ENCODE data around the gene MYO1G.
"Not testable (repeated sequence)": the region's sequence is repeated elsewhere in the genome, so short reads cannot be mapped to it uniquely, and the experiment has no call there.

MYO1G gene

DNA sequence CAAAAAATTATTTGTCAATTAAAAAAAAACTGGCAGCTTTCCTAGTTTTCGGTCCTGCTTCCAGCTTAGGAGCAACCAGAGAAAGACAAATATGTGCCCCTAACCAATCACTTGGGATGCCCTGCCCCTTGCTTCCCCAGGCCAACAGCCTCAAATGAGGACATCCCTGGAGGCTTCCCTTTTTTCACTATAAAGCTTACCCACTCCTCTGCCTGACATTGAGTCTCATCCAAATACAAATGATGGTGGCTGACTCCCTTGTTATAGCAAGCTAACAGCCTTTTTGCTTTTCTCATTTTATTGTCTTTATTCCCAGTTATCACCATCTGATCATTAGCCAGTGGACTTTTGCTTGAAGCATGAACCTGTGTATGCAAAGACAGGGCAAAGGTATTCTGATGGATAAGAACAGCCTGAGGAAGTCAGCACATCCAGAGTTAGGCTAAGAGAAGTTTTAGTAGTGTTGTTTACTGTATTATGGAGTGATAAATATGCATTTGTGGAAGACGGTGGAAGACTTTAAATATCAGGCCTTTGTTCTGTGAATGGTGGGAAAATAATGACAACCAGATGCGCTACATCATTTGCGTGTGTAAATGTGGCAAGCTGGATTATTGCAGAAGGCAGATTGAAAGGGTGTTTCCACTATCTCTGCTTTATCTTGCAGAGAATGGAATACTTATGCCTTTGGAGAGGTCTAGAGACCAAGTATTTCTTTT, 19.5 kb upstream of the MYO1G start:
- no peak for DNase-seq

DNA sequence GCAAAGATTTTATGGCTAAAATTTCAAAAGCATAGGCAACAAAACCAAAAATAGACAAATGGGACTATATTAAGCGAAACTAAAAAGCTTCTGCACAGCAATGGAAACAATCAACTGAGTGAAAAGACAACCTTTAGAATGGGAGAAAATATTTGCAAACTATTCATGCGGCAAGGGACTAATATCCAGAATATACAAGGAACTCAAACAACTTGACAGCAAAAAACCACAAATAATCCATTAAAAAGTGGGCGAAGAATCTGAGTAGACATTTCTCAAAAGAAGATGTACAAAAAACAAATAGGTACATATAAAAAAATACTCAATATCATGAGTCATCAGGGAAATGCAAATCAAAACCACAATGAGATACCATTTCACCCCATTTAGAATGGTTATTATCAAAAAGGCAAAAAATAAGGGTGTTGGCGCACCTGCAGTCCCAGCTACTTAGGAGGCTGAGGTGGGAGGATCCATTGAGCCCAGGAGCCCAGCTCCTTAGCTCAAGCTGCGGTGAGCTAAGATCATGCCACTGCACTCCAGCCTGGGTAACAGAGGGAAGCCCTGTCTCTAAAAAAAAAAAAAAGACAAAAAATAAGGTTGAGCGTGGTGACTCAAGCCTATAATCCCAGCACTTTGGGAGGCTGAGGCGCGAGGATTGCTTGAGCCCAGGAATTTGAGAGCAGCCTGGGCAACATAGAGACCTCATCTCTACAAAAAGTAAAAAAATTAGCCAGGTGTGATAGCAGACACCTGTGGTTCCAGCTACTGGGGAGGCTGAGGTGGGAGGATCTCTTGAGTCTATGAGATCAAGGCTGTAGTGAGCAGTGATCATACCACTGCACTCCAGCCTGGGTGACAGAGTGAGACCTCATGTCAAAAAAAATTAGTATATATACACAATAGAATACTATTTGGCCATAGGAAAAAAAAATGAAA, 17.0 kb upstream of the MYO1G start:
- no peak for DNase-seq

DNA sequence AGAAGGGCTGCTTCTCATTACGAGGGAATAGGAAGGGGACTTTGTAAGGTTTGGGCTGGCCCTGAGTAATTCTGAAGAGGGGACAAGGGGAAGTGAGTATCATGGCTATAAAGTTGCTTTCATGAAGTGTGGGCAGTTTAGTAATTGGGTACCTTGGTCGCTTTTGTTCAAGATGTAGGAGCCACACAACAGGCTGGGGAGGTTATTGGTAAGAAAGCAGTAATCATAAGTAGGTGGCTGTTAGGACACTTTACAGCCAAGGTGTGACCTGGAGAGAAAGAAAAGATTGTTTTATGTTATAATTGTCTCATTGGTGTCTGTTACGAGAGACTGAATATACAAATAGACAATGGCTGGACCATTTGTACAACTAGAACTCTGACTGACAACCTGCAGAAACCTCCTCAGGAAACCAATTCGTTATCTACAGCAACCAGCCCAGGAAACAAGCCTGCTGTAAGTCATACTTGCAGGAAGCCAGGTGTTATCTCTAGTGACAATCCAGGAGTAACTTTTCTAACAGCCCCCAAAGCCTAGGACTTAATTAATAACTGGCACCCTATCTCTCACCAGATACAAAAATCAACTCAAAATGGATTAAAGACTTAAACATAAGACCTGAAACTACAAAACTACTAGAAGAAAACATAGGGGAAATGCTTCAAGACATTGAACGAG, 16.2 kb upstream of the MYO1G start:
- no peak for DNase-seq

DNA sequence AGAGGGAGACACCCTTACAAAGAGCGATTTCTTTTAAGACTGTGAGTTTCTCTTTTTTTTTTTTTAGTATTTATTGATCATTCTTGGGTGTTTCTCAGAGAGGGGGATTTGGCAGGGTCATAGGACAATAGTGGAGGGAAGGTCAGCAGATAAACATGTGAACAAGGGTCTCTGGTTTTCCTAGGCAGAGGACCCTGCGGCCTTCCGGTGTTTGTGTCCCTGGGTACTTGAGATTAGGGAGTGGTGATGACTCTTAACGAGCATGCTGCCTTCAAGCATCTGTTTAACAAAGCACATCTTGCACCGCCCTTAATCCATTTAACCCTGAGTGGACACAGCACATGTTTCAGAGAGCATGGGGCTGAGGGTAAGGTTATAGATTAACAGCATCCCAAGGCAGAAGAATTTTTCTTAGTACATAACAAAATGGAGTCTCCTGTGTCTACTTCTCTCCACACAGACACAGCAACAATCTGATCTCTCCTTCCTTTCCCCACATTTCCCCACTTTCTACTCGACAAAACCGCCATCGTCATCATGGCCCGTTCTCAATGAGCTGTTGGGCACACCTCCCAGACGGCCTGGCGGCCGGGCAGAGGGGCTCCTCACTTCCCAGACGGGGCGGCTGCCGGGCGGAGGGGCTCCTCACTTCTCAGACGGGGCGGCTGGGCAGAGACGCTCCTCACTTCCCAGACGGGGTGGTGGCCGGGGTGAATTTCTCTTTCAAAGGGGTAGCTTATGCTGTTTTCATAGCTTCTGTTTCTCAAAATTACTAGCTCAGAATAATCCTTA, 13.4 kb upstream of the MYO1G start:
- DNase-seq, result not testable (repeated sequence)

DNA sequence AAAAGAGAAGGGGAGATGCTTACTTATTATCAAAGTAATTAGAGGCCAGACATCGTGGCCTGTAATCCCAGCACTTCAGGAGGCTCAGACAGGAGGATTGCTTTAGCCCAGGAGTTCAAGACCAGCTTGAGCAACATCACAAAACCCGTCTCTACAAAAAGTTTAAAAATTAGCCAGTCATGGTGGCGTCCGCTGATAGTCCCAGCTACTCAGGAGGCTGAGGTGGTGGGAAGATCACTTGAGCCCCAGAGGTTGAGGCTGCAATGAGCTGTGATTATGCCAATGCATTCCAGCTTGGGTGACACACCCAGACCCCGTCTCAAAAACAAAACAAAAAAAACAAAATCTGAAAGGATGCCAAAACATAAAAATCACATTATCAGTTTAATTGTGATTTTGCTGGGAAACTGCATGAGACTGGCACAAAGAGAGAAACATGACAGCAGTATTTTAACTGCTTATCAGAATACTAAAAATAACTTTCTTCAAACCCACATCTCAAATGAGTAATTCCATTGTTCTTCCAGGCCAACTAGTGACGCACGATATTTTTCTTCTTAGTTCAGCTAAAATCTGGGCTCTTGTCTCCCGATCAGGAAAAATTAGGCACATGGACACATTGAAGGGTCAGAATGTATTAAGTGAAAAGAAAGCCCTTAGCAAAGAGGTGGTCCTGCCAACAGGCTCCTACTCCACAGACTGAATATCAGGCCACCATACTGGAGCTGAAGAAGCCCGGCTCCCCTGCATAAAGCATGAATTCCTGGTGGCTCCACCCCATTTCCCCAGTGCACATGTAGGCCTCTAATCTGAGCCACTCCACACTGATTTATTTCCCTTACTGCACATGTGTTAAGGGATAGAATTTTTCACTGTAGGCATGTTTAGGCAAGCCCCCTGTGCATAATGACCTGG, 11.6 kb upstream of the MYO1G start:
- no peak for DNase-seq

DNA sequence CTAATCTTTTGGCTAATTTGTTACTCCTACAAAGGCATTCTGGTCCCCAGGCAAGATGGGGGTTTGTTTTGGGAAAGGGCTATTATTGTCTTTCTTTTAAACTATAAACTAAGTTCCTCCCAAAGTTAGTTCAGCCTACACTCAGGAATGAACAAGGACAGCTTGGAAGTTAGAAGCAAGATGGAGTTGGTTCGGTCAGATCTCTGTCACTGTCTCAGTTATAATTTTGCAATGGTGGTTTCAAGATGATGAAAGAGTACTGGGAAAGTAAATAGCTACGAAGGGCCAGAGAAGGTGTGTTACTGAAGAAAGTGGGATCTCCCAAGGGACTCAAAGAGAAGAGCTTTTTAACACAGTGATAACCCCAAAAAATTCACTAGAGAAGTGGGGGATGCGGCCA, 10.3 kb upstream of the MYO1G start:
- DNase-seq, result no peak

DNA sequence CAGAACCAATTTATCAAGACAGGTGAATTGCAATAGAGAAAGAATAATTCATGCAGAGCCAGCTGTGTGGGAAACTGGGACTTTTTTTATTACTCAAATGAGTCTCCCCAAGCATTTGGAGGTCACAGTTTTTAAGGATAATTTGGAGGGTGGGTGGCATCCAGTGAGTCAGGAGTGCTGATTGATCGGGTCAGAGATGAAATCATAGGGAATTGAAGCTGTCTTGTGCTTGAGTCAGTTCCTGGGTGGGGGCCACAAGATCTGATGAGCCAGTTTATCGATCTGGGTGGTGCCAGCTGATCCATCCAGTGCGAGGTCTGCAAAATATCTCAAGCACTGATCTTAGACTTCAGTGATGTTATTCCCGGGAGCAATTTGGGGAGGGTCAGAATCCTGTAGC, 9.9 kb upstream of the MYO1G start:
- no peak for DNase-seq

DNA sequence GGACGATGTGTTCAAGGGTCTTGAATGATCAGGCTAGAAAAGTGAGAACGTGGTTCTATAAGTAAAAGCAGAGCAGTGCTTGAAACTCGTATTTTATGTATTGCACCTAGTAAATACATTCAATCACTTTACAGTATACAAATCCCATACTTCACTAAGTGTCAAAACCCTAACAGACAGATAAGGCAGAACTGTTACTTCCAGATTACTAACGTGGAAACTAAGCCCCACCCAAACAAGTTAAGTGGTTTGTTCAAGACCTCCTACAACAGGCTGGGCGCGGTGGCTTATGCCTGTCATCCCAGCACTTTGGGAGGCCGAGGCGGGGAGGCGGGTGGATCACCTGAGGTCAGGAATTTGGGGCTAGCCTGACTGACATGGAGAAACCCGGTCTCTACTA, 9.2 kb upstream of the MYO1G start:
- no peak for DNase-seq

DNA sequence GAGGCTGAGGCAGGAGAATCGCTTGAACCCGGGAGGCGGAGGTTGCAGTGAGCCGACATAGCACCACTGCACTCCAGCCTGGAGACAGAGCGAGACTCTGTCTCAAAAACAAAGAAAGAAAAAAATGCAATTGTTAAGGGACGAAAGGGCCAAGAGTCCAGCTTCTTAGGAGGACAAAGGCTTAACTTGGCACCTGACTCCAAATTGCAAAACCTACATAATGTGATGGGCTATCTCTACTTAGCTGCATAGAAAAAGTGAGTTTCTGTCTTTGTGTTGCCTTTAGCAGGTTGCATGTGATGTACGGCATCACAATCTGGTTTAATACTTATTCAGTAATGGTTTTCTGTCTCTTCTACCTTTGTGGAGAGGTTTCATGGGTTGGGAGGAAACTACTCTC, 8.6 kb upstream of the MYO1G start:
- no peak for DNase-seq

DNA sequence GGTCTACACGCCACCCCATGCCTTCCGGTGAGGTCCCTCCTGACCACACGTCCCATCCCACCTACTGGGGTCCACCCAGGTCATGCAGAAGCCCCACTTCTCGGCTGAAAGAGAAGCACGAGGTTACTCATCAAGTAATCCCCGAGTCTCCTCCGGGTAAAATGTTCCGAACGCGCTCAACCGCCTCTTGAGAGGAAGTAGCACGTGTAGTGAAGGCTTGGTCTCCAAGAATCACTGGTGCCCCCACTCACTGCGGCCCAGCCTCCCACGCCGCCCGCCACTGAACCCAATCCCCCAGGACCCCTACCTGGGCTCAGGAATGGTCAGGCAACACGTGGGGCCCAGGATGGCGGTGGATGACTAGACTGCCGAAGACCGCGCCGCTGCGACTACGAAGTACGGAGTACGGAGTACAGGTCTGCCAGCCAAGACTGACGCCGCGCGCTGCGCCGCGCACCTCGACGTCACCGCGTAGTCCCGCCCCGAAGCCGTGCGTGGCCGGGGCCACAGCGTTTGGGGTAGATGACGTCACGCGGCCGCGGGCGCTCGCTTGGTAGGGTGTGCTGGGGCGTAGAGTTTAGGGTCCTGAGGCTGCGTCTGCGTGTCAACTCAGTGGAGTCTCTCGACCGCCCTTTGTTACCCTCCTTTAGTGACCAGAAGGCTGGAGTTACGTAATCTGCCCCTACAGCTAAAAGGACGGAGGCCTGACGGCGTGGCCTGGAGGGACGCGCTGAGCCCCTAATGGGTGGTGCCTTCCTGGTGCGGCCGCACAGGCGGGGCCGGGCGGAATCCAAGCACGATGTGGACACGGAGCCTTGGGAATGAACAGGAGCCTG, 7.6 kb upstream of the MYO1G start:
- peak; percentile 77 for DNase-seq

DNA sequence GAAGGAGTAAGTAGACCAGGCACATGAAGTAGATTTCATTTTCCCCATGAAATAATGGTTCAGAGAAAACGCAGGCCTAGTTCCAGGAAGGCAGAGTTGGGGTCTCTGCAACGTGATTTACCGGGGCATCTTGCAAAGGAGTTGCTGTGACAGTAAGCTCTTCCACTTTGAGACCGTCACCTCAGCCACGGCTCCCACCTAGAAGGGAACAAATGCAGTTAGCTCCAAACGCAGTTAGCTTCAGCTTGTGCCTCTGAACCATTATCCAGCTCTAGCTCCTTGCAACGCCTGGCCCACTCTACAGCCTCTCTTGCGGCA, 7.0 kb upstream of the MYO1G start:
- DNase-seq, result no peak

DNA sequence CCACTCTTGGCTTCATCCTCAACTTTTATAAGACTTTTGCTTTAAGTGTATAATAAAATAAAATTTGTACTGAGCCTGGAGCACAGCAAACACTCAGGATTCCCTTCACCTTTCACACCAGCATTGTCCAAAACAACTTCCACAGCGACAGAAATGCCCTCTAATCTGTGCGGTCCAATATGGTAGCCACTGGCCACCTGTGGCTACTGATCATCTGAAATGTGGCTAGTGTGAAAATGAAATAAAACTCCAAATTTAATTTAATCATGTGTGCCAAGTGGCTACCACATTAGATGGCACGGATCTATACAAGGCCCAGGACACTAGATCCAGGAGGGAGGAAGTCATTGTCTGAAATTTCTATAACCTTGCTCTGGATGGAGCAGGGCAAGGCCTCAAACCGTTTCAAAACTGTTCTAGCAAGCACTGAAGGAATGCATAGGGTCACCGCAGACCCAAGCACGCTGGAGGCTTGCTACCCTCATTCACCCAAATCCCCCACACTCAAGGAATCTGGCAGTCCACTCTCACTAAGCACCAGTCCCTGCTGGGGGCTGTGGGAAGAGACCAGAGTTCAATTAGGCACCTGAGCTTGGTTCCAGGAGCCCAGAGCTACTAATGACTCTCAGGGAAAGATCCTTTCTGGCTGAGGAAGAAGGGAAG, 6.3 kb upstream of the MYO1G start:
- DNase-seq, result no peak

DNA sequence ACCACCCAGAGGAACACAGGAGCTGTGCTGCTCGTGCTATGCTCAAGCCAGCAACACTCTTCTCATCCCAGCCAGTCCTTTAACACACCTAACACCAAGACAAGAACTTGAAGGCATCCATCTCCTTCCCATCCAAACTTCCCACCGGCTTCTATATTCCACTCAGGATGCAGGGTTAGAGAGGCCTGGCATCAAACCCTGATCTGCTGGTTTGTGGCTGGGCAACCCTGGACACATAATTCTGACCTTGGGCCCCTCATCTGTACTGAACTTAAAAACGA, 5.6 kb upstream of the MYO1G start:
- DNase-seq, result no peak

DNA sequence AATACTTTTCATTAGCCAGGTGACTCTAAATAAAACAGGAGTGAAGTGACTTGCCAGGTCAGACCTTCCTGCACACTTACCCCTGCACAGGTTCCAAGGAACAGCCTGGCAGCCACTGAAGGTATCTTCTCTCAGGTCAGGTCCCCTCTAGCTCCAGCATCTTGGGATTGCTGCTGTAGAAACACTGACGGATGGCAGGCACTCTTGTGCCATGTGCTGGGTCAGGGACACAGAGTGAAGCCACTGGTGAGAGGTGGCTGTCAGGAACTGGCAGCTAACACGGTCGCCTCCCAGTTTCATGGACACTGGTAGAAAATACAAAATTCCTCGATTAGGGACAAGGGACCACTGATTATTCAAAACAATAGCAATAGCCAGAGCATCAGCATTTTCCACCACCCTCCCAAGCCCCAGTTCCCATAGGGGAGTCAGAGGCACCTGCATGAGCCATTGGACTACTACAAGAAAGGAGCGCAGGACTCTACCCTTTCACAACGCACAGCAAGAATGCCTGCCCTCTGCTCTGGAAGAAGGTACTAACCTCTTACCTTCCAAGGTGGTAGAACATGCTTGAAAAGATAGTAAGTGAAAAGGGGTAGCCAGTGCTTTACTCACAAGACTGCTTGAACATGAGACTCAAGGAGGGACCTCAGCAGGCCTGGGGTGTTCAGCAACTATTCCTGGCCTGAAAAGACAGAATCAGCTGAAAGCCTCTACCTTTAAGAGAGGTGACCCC, 5.1 kb upstream of the MYO1G start:
- no peak for DNase-seq

DNA sequence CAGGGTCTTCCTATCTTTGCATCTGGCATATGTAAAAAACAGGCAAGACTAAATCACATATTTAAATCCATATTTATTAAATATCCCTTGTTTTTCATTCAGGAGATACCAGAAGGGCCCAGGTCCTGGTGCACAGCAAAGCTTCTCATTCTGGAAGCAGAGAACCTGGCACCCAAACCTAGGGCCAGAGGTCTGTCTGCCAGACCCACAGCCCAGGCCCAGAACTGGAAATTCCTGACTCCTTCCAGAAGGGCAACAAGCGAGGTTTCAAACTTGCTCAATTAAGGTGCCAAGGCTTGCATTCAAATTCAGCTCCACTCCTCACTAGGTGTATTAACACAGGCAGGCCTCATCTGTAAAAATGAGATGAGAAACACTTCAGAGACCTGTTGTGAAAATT, 4.2 kb upstream of the MYO1G start:
- no peak for DNase-seq

DNA sequence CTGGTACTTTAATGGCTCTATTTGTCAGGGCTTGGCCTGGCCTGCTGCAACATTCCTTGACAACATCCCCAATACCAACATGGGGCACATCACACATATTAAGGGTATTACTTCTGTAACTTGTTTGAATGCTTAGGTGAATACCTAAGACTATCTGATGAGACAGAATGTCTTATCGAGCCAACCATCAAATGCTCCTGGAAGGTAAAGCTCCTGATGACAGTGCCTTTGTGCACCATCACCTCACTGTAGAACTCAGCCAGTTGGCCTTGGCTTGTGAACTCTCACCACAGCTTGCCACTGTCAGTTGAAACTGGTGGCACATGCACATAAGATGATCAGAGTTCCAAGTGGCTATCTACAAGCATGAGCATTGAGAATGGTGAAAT, 3.7 kb upstream of the MYO1G start:
- no peak for DNase-seq

DNA sequence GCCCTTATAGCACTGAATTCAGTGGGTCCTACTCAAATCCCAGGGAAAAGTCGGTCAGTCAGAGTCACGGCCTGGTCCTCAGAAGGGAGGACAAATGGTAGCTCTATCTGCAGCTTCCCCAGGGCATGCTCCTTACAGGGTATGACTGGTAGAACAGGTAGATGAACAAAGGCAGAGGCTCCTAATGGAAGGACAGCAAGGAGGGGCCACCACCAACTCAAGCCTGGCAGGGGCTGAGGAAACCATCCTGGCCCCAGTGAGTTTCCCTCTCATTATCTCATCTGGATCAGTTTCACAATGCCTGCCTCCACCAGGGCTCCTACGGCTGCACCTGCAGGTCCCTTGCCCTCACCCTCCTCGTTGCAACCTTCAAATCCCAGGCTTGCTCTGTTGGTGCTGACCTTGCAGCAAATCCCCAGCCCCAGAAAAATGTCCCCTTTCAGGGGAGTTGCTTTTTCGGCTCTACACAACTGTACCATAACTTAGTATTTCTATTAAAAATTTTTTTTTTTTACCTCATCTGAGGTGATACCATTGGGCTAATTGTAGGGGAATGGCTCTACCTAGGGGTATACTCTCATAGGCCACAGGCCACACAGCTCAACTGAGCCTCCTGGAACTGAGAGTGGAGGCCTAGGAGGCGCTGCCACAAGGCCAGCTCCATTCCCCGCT, 2.4 kb upstream of the MYO1G start:
- no peak for DNase-seq

DNA sequence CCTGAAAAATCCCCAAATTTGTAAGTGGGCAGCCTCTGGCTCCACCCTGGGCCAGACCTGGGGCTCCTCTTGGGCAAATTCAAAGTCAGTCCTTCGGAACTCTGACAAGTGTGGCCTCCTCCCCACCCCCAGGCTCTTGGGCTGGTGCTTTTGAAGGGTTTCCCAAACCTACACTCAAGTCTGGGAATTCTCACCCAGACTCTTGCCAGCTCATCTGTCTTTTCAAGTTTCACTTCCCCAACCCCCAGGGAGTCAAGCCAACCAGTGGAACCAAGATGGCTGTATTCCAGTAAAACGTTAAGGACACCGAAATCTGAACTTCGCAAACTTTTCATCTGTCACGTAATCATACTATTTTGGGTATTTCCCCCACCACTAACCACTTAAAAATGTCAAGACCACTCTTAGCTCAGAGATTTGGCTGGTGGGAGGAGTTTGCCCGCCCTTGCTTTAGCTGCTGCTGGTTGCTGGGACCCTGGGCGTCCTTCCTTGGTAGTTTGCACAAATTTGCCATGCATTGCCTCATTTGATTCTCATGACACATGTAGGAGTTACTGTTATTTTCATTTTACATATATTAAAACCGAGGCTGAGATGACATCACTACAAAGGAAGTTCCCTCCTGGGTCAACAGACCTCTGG, 1.7 kb upstream of the MYO1G start:
- DNase-seq, result no peak
